OCI-LY1 (cell line): Measurements from ENCODE around the gene ARL1.

ENCODE experiments used
- CTCF ChIP-seq: fragments of 200-600 bp; sonication (generic), shearing (Covaris generic); IDR thresholded peaks from 2 replicates; pipeline ENCODE4 v1.5.1; 2017; ENCODE audit warnings: mild to moderate bottlenecking, antibody characterized with exemption, low read length, moderate library complexity, mixed read lengths
- EZH2 ChIP-seq: fragments of 200-600 bp; sonication (generic), shearing (Covaris generic); IDR thresholded peaks from 2 replicates; pipeline ENCODE4 v1.8.0; 2017; ENCODE audit warnings: borderline replicate concordance, mixed run types, mild to moderate bottlenecking, antibody characterized with exemption, low read length, moderate library complexity, mixed read lengths

- TF ChIP-seq EZH2 = no peak
- TF ChIP-seq CTCF = no peak
Measured at GRCh38 chr12:101368016-101368415, 39.6 kb downstream of the ARL1 start.
